Tibial artery (tissue), 4 donors: ENCODE data around the gene GALNTL6.

Experiments
- DNase-seq, 2 donors: peaks; one replicate each; pipeline ENCODE4 v3.0.0-alpha.2; 2019
- H3K27ac ChIP-seq, 2 donors: fragments of 200-600 bp; sonication (generic) in 1 of 2; 1 replicate in 1 of 2; 2 replicates in 1 of 2; pipeline ENCODE4 v1.5.1; 2018 to 2019; ENCODE audit warnings: mild to moderate bottlenecking in 1 of 2
- H3K27me3 ChIP-seq, 2 donors: fragments of 200-600 bp; sonication (generic) in 1 of 2; one replicate each; pipeline versions ENCODE4 v1.5.1 to v1.6.0; 2016 to 2019
- H3K36me3 ChIP-seq, 3 donors: fragments of 200-600 bp; sonication (generic) in 2 of 3; one replicate each; pipeline ENCODE4 v1.5.1; 2016 to 2019; ENCODE audit warnings: mild to moderate bottlenecking in 2 of 3
- H3K4me1 ChIP-seq, 4 donors: fragments of 200-600 bp; sonication (generic) in 2 of 4; 1 replicate in 3 of 4; 2 replicates in 1 of 4; pipeline ENCODE4 v1.5.1; 2016 to 2019
- H3K4me3 ChIP-seq, 2 donors: fragments of 200-600 bp; sonication (generic) in 1 of 2; 1 replicate in 1 of 2; 2 replicates in 1 of 2; pipeline ENCODE4 v1.5.1; 2018 to 2019; ENCODE audit warnings: mild to moderate bottlenecking in 2 of 2
- H3K9me3 ChIP-seq, 3 donors: fragments of 200-600 bp; sonication (generic) in 1 of 3; one replicate each; pipeline ENCODE4 v1.5.1; 2016 to 2019
- intact Hi-C: fragments of 100-400 bp; cut with DNase I; formaldehyde crosslinking; loops from one replicate; pipeline ENCODE4 v1.15.0; 2023; ENCODE audit warnings: low total_unique reads
- TF ChIP-seq, protein P1 (sequence below), 2 experiments: fragments of 200-600 bp in 1 of 2; fragments of 450-650 bp in 1 of 2; IDR thresholded peaks; one replicate each; pipeline ENCODE4 v1.5.1; 2017 to 2019; ENCODE audit warnings: antibody characterized with exemption in 2 of 2, mild to moderate bottlenecking in 1 of 2, moderate library complexity in 1 of 2

The GALNTL6 gene

DNA sequence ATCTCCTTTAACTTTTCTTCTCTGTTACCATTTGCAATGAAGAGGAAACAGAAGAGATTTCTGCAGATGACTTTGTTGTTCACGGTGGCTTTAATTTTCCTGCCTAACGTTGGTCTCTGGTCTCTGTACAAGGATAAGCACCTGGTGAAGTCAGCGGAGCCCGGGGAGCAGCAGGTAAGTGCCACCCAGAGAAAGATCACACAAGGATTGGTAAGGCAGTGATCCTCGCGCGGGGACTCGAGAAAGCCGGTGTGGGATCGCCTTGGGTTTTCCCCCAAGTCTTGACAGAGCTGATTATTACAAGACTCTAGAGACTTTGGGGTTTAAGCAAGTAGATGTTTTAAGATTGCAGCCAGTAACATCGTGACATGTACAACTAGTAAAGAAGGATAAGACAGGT lies 1.3 kb downstream of the GALNTL6 start:
- intact Hi-C loops, result no loop called here
- no peak for DNase-seq
- peaks cover 0 to 15% of the 10 kb centered on the region in 2 donors for H3K27me3 ChIP-seq
- no peak overlapping the region for H3K27ac ChIP-seq
- H3K4me3 ChIP-seq, result no peak overlapping the region
- no peaks in the 10 kb centered on the region for H3K36me3 ChIP-seq
- TF ChIP-seq, protein P1, sequence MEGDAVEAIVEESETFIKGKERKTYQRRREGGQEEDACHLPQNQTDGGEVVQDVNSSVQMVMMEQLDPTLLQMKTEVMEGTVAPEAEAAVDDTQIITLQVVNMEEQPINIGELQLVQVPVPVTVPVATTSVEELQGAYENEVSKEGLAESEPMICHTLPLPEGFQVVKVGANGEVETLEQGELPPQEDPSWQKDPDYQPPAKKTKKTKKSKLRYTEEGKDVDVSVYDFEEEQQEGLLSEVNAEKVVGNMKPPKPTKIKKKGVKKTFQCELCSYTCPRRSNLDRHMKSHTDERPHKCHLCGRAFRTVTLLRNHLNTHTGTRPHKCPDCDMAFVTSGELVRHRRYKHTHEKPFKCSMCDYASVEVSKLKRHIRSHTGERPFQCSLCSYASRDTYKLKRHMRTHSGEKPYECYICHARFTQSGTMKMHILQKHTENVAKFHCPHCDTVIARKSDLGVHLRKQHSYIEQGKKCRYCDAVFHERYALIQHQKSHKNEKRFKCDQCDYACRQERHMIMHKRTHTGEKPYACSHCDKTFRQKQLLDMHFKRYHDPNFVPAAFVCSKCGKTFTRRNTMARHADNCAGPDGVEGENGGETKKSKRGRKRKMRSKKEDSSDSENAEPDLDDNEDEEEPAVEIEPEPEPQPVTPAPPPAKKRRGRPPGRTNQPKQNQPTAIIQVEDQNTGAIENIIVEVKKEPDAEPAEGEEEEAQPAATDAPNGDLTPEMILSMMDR (IDR thresholded peaks at IDR 0.05), result no peak
- no peaks in the 10 kb centered on the region for H3K9me3 ChIP-seq
- peaks cover 0 to 20% (median 14%) of the 10 kb centered on the region in 4 donors for H3K4me1 ChIP-seq

DNA sequence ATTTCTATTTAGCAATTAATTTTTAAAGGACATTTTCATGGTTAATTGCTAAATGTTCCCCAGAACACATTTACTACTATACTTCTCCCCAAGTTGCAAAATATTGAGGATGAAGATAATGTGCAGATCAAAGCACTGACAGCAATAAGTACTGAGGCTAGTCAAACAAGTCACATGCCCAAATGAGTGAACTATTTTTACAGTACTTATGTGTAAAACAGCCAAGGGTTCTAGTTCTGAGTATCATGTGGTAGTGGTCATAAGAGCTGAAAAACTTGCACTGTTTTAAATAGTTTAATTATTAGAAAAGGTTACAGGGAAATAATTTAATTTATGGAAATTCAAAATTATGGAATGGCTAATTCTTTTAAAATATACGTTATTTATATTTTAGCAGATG lies 3.8 kb downstream of the GALNTL6 start:
- no peak for DNase-seq
- intact Hi-C loops, result no loop called here
- Histone ChIP-seq H3K4me3 (no peak overlapping the region), H3K4me1 (peaks cover 0 to 20% (median 14%) of the 10 kb centered on the region in 4 donors), H3K27me3 (peaks cover 0 to 15% of the 10 kb centered on the region in 2 donors), H3K36me3 (no peaks in the 10 kb centered on the region), H3K27ac (no peak overlapping the region), H3K9me3 (no peaks in the 10 kb centered on the region)
- TF ChIP-seq, protein P1 (IDR thresholded peaks at IDR 0.05), result no peak

DNA sequence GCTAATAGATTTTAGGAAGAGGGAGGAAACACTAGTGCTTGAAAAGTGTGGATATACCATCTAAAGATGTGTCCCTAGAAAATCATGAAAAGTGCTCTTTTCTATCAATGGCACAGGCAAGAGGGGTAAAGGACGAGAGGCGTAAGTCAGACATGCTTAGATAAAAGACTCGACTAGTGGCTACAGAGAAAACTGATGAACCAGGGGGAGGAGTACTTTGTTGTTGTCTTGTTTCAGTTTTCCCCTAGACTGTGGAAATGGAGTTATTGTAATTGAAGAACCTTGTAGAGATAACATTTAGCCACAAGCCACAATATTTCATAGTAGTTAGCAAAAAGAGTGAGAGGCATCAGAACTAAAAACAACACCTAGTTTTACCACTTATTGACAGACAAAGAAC lies 21.4 kb downstream of the GALNTL6 start:
- Histone ChIP-seq H3K9me3 (no peaks in the 10 kb centered on the region), H3K27ac (no peak overlapping the region)

DNA sequence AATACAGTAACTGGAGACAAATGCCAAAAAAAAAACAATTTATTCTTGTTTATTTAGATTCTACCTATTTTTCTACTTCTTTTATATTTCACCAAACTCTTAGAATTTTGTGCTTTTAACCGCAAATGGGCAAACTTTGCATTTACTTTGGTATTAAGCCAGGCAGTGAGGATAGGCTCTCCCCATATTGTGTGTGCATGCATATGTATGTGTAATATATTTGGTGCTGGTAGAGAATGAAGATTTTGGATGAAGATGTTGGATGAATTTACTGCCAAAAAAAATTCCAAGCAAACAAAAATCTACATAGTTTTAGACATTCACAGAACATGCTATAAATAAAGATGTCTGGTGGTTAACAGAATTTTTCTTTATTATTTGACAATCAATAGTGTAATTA lies 30.3 kb downstream of the GALNTL6 start:
- H3K4me1 ChIP-seq, result no peaks in the 10 kb centered on the region
- no peaks in the 10 kb centered on the region for H3K36me3 ChIP-seq
- TF ChIP-seq, protein P1 (IDR thresholded peaks at IDR 0.05), result no peak
- no peaks in the 10 kb centered on the region for H3K9me3 ChIP-seq
- H3K27me3 ChIP-seq, result no peaks in the 10 kb centered on the region
- H3K27ac ChIP-seq, result no peak overlapping the region
- H3K4me3 ChIP-seq, result no peak overlapping the region
- no peak for DNase-seq
- intact Hi-C loops, result no loop called here

More for the DNA sequence above, 21.4 kb downstream of the GALNTL6 start:
- no peaks in the 10 kb centered on the region for H3K27me3 ChIP-seq
- TF ChIP-seq, protein P1 (IDR thresholded peaks at IDR 0.05), result no peak
- no peak for DNase-seq
- H3K36me3 ChIP-seq, result no peaks in the 10 kb centered on the region
- H3K4me3 ChIP-seq, result no peak overlapping the region
- intact Hi-C loops, result no loop called here
- no peaks in the 10 kb centered on the region for H3K4me1 ChIP-seq

DNA sequence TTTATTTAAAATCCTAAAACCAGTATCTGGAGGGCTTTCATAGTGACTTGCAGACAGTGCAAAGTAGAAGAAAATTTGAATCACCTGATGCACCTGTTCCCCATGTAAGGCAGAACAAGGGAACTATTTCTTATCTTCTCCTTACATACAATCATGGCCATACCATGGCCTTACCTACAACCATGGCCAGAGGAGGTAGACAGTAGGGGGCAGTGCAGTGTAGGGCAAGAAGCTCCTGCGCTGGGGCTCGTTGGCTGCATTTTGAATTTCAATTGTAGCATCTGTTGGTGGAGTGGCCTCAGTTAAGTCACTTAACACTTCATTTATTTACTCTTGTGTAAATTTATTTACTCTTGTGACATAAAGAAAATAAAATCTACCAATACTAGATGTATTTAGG lies 33.0 kb downstream of the GALNTL6 start:
- no peaks in the 10 kb centered on the region for H3K9me3 ChIP-seq
- no peak overlapping the region for H3K4me3 ChIP-seq
- TF ChIP-seq, protein P1 (IDR thresholded peaks at IDR 0.05), result no peak
- H3K27ac ChIP-seq, result no peak overlapping the region
- DNase-seq, result no peak
- H3K36me3 ChIP-seq, result no peaks in the 10 kb centered on the region
- intact Hi-C loops, result no loop called here
- no peaks in the 10 kb centered on the region for H3K4me1 ChIP-seq
- no peaks in the 10 kb centered on the region for H3K27me3 ChIP-seq

DNA sequence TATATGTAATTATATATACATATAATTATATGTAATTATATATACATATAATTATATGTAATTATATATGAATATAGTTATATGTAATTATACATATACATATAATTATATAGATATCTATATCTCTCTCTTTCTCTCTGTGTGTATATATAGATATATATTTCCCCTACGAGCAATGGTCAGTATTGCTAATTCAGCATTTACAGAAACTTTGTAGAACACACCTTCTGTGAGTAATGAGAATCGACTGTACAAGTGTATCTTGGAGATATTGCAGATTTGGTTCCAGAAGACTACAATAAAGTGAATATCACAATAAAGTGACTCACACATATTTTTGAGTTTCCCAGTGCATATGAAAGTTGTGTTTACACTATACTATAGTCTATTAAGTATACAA lies 33.7 kb downstream of the GALNTL6 start:
- intact Hi-C loops, result no loop called here
- Histone ChIP-seq H3K4me1 (no peaks in the 10 kb centered on the region), H3K4me3 (no peak overlapping the region), H3K9me3 (no peaks in the 10 kb centered on the region), H3K27ac (no peak overlapping the region), H3K36me3 (no peaks in the 10 kb centered on the region), H3K27me3 (no peaks in the 10 kb centered on the region)
- TF ChIP-seq, protein P1 (IDR thresholded peaks at IDR 0.05), result no peak
- no peak for DNase-seq
